BE2C (cell line): ENCODE data around the gene RPSA.

Experiments
- DNase-seq: peaks from one replicate; pipeline ENCODE4 v3.0.0-alpha.2; 2020
- H3K27me3 ChIP-seq: fragments of 250-450 bp; sonication (Bioruptor Pico); 2 replicates; pipeline ENCODE4 v1.5.1; 2020; ENCODE audit warnings: mild to moderate bottlenecking
- H3K36me3 ChIP-seq: fragments of 250-450 bp; sonication (Bioruptor Pico); 2 replicates; pipeline ENCODE4 v1.5.1; 2020; ENCODE audit warnings: mild to moderate bottlenecking
- H3K4me1 ChIP-seq: fragments of 250-450 bp; sonication (Bioruptor Pico); 2 replicates; pipeline ENCODE4 v1.5.1; 2020
- H3K4me3 ChIP-seq: 2 replicates; pipeline ENCODE4 v1.5.1; 2011; ENCODE audit warnings: low read depth, low read length
- H3K9me3 ChIP-seq: fragments of 250-450 bp; sonication (Bioruptor Pico); 2 replicates; pipeline ENCODE4 v1.5.1; 2020
- TF ChIP-seq, protein P1 (sequence below): IDR thresholded peaks from 2 replicates; pipeline ENCODE4 v1.5.1; 2012; ENCODE audit warnings: mild to moderate bottlenecking, low read depth, low read length

Gene RPSA

DNA sequence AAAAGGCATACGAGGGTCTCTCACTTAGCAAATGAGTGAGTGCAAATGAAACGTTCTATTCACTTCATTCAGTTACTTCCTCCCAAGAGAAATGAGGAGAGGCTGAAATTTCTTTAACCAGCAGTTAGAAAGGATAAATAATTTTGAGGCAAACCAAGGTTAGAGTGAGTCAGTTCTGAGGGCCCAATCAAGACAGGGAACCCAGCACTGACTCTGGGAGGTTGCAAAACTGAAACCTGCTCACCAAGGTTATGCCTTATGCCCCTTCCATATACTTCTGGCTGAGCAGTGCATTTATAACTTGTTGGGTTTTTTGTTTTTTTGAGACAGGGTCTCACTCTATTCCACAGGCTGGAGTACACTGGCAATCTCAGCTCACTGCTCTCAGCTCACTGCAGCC lies 4.5 kb upstream of the RPSA start:
- H3K9me3 ChIP-seq, result no peaks in the 10 kb centered on the region
- no peaks in the 10 kb centered on the region for H3K27me3 ChIP-seq
- TF ChIP-seq, protein P1, sequence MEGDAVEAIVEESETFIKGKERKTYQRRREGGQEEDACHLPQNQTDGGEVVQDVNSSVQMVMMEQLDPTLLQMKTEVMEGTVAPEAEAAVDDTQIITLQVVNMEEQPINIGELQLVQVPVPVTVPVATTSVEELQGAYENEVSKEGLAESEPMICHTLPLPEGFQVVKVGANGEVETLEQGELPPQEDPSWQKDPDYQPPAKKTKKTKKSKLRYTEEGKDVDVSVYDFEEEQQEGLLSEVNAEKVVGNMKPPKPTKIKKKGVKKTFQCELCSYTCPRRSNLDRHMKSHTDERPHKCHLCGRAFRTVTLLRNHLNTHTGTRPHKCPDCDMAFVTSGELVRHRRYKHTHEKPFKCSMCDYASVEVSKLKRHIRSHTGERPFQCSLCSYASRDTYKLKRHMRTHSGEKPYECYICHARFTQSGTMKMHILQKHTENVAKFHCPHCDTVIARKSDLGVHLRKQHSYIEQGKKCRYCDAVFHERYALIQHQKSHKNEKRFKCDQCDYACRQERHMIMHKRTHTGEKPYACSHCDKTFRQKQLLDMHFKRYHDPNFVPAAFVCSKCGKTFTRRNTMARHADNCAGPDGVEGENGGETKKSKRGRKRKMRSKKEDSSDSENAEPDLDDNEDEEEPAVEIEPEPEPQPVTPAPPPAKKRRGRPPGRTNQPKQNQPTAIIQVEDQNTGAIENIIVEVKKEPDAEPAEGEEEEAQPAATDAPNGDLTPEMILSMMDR, result no peak
- no peak for DNase-seq
- no peaks in the 10 kb centered on the region for H3K4me1 ChIP-seq
- H3K36me3 ChIP-seq, result peaks cover under 1% of the 10 kb centered on the region
- no peak overlapping the region for H3K4me3 ChIP-seq

DNA sequence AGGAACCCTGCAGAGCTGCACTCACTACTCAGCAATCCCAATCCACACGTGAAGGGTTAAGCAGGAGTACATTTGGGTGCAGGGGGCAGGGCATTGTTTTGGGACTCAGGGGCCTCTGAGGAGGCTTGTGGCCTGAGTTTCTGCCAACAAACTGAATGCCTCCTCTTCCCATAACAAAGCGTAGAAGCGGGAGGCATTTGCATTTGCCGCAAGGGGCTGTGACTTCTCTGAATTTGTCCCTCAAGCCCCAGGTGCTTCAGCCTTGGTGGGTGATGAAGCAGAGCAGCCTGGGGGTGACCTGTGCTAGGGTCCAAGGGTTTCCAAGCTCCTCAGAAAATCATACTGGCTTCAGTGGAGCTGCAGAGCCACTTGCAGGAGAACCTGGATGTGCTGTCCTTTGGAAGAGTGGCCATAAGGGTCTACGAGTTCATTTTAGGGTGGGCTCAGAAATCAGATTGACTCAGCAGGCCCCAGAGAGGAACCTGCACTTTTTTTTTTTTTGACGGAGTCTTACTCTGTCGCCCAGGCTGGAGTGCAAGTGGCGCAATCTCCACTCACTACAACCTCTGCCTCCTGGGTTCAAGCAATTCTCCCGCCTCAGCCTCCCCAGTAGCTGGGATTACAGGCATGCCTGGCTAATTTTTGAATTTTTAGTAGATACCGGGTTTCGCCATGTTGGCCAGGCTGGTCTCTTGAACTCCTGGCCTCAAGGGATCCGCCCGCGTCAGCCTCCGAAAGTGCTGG lies 1.4 kb upstream of the RPSA start:
- TF ChIP-seq, protein P1, result no peak

DNA sequence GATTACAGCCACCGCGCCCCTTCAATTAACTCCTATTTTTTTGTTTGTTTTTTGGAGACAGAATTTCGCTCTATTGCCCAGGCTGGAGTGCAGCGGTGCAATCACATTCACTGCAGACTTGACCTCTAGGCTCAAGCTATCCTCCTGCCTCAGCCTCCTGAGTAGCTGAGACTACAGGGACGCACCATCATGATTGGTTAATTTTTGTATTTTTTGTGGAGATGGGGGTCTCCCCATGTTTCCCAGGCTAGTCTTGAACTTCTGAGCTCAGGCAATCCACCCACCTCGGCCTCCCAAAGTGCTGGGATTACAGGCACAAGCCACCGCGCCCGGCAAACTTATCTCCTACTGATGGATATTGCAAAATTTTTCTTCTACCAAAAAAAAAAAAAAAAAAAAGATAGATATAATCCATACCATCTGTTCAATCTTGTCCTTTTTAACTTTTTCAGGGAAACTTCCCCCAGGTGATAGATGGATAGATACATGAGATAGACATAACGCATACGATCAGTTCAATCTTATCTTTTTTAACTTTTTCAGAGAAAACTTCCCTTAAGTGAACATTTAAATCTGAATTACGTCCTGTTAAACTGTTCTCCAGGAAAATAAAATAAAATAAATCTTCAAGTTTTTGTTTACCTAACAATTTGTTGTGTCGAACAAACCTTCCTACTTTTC lies 693 bp upstream of the RPSA start:
- H3K36me3 ChIP-seq, result peaks cover 35% of the 10 kb centered on the region
- H3K27me3 ChIP-seq, result no peaks in the 10 kb centered on the region
- DNase-seq, result no peak
- peak overlapping the region; percentile 87 for H3K4me3 ChIP-seq
- TF ChIP-seq, protein P1, result no peak
- H3K9me3 ChIP-seq, result no peaks in the 10 kb centered on the region
- H3K4me1 ChIP-seq, result no peaks in the 10 kb centered on the region

More for the DNA sequence above, 1.4 kb upstream of the RPSA start:
- H3K36me3 ChIP-seq, result peaks cover 28% of the 10 kb centered on the region
- H3K4me3 ChIP-seq, result no peak overlapping the region
- H3K4me1 ChIP-seq, result no peaks in the 10 kb centered on the region
- no peaks in the 10 kb centered on the region for H3K9me3 ChIP-seq
- no peak for DNase-seq
- H3K27me3 ChIP-seq, result no peaks in the 10 kb centered on the region

DNA sequence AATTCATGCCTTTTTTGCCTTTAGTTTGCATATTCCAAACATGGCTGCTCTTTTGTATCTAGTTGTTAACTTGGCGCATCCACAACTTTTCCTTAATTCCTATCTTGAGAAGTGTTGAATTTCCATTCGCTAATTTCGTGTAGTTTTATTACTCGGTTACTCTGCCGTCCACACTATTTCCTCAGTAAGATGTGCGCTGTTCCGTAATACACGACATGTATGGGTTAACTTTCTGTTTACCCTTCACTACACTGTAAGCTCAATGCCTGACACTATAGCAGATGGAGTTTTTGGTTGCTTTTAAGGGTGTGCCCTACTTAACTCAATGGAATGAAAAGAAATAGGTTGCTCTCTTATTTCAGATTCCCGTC lies 724 bp downstream of the RPSA start:
- Histone ChIP-seq H3K4me1 (no peaks in the 10 kb centered on the region), H3K36me3 (peaks cover 48% of the 10 kb centered on the region), H3K9me3 (no peaks in the 10 kb centered on the region), H3K4me3 (peak overlapping the region; percentile 87), H3K27me3 (no peaks in the 10 kb centered on the region)
- no peak for DNase-seq
- TF ChIP-seq, protein P1, result no peak

DNA sequence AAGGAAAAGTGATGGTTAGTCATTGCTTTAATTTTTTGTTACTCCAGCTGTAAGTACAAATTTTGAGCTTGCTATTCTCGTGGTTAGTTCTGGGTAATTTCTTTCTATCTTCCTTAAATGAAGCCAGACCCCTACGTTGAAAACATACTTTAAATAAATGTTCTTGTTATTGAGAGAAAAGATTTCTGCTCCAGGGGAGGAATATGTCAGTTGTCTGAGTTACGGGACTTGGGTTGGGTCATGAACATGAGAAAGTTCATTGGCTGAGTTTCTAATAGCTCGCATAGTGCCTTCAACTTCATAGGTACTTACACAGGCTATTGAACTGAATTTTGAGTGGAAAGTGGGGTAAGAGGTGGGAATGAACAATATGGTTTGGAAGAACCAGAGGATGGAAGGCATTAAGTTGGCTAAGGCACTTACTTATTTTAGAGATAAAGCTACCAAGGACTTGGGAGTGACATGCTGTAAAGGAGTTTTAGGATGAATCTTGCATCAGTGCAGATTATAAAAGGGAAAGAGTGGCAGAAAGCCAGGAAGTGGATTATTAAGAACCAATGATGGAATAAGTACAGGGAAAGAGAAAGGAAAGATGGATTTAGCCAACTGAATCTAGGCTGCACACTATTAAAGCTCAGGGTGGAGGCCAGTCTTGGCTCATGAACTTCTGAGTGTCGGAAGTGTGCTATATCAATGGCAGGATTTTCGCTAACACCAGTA lies 1.4 kb downstream of the RPSA start:
- TF ChIP-seq, protein P1, result no peak
- no peak for DNase-seq
- no peaks in the 10 kb centered on the region for H3K27me3 ChIP-seq
- peaks cover 55% of the 10 kb centered on the region for H3K36me3 ChIP-seq
- peak overlapping the region; percentile 87 for H3K4me3 ChIP-seq
- H3K9me3 ChIP-seq, result no peaks in the 10 kb centered on the region
- H3K4me1 ChIP-seq, result no peaks in the 10 kb centered on the region
